Measurements from ENCODE around the gene MMP24.

MMP24 gene

DNA sequence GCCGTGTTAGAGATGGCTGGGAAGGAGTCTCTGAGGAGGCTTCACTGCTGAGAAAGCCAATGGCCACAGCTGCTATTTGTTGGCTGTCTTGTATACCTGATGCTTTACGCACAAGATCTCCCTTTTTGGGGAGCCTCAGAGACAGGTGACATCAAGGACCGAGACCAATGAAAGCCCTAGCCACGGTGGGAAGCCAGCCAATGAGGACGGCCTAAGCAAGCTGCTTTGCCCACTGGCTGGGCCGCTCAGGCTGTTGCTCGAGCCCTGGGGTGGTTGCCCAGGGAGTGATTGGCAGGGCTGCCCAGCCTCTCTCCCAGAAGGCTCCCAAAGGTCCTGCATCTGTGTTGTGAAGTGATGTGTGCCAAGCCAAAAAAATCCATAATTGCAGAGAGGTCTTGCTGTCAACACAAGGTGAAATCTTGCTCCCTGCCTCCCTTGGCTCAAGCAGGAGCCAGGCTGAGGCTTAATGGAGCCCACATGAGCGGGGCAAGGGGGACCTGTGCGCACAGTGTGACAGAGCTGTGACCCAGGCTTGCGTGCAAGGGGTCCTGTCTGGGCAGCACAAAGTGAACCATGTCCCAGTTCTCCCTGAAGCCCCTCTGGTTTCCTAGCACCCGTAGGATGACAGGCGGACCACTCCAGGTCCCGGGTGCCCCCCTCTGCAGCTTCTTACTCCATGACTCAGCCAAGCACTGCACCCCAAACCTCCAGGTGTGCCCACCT, 47.1 kb downstream of the MMP24 start:
- H3K4me1 ChIP-seq: peaks cover 7% of the 10 kb centered on the region; the same call in 1 of the 2 replicates
- H3K27me3 ChIP-seq (ENCODE audit: low read depth): no peaks in the 10 kb centered on the region
- no peaks in the 10 kb centered on the region for H3K9me3 ChIP-seq
- no peak for DNase-seq (ENCODE audit: low spot score in 2 of 2)
- in situ Hi-C loops (cut with MboI; ENCODE audit: low sequenced_read_pairs): no loop called here
- H3K4me3 ChIP-seq: no peak overlapping the region
- peaks cover 33% of the 10 kb centered on the region for H3K36me3 ChIP-seq (replicated peaks)

DNA sequence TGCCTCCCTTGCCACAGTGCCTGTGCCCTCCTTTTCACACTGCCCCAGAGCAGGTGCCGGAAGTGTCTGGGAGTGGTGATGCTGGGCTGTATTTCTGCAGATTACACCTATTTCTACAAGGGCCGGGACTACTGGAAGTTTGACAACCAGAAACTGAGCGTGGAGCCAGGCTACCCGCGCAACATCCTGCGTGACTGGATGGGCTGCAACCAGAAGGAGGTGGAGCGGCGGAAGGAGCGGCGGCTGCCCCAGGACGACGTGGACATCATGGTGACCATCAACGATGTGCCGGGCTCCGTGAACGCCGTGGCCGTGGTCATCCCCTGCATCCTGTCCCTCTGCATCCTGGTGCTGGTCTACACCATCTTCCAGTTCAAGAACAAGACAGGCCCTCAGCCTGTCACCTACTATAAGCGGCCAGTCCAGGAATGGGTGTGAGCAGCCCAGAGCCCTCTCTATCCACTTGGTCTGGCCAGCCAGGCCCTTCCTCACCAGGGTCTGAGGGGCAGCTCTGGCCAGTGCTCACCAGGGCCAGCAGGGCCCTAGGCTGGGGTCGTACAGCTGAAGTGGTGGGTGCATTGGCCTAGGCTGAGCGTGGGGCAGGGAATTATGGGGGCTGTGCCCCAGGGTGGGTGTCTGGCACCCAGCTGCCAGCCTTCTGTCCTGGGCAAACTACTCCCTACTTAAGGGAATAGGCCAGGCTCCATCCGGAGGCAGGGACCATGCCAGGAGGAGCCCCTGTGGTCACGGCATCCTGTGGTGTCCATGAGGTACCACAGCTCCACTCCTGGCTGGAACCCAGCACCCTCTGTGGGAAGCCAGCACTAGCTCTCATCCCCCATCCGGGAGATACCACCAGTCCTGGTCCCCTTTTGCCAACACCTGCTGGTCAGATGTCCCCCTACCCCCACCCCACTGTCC, 47.9 kb downstream of the MMP24 start:
- H3K27me3 ChIP-seq (ENCODE audit: low read depth): no peaks in the 10 kb centered on the region
- H3K36me3 ChIP-seq (replicated peaks): peaks cover 41% of the 10 kb centered on the region
- DNase-seq (ENCODE audit: low spot score in 2 of 2): no peak
- in situ Hi-C loops (cut with MboI; ENCODE audit: low sequenced_read_pairs): no loop called here
- H3K4me1 ChIP-seq: peaks cover 7% of the 10 kb centered on the region; the same call in 1 of the 2 replicates
- H3K9me3 ChIP-seq: no peaks in the 10 kb centered on the region
- no peak overlapping the region for H3K4me3 ChIP-seq

DNA sequence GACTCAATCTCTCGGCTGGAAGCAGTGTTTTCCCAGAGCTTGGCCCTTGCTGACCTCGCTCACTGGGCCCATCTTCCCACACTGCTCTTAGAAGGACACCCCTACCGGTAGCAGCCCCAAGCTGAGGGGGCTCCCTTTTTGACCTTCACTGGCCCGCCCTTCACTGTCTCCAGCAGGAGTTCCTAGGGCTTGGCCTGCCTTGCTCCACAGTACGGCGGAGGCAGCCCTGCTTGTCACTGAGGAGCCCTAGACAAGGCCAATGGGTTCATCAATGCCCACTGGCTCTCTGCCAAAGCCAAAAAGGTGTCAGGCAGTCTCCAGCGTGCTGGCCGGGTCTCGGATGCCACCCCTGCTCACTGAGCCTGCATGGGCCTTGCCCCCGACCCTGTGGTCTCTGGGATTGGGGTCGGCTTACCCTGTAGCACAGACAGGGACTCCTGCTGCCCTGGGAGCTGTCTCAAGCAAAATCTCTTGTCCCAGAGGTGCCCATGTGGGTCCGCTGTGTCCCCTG, 49.3 kb downstream of the MMP24 start:
- Histone ChIP-seq H3K36me3 (replicated peaks) (peaks cover 46% of the 10 kb centered on the region), H3K27me3 (ENCODE audit: low read depth) (no peaks in the 10 kb centered on the region), H3K4me1 (peaks cover 7% of the 10 kb centered on the region; the same call in 1 of the 2 replicates), H3K4me3 (no peak overlapping the region), H3K9me3 (no peaks in the 10 kb centered on the region)
- DNase-seq (ENCODE audit: low spot score in 2 of 2): no peak
- in situ Hi-C loops (cut with MboI; ENCODE audit: low sequenced_read_pairs): no loop called here

DNA sequence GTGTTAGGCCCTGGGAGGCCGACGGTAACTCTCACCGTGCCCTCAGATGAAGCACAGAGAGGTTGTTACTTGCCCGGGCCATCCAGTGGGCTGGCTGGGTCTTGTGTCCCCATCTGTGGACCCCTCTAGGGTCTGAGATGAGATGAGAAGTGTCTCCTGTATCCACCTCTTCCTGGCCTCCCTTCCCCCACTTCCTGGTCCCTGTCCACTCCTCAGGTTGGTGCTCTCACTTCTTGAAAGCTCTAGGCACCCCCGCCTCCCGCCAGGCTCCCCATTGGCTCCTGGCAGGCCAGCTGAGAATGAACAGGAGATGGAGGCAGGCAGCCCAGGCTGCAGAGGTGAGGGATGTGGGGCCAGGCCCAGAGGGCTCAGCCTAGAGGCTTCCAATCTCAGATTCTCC, 49.9 kb downstream of the MMP24 start:
- Histone ChIP-seq H3K36me3 (replicated peaks) (peaks cover 50% of the 10 kb centered on the region), H3K9me3 (no peaks in the 10 kb centered on the region), H3K4me3 (peak overlapping the region; percentile 71; the same call in 1 of the 2 replicates), H3K27me3 (ENCODE audit: low read depth) (no peaks in the 10 kb centered on the region), H3K4me1 (peaks cover 7% of the 10 kb centered on the region; the same call in 1 of the 2 replicates)
- in situ Hi-C loops (cut with MboI; ENCODE audit: low sequenced_read_pairs): no loop called here
- DNase-seq (ENCODE audit: low spot score in 2 of 2): no peak

- in situ Hi-C loops (cut with MboI; ENCODE audit: low sequenced_read_pairs): no loop called here
- Histone ChIP-seq H3K9me3 (no peaks in the 10 kb centered on the region), H3K36me3 (replicated peaks) (peaks cover 53% of the 10 kb centered on the region), H3K4me1 (peaks cover 7% of the 10 kb centered on the region; the same call in 1 of the 2 replicates), H3K27me3 (ENCODE audit: low read depth) (no peaks in the 10 kb centered on the region), H3K4me3 (peak overlapping the region; percentile 71)
- DNase-seq (ENCODE audit: low spot score in 2 of 2): no peak
These were observed 50.6 kb downstream of the MMP24 start for GRCh38 chr20:35277127-35277526.

- in situ Hi-C loops (cut with MboI; ENCODE audit: low sequenced_read_pairs): no loop called here
- Histone ChIP-seq H3K9me3 (no peaks in the 10 kb centered on the region), H3K4me1 (peaks cover 7% of the 10 kb centered on the region; the same call in 1 of the 2 replicates), H3K4me3 (peak within 1 kb of the TSS; percentile 71), H3K27me3 (ENCODE audit: low read depth) (no peaks in the 10 kb centered on the region), H3K36me3 (replicated peaks) (peaks cover 59% of the 10 kb centered on the region)
- peak; percentile 76 to 90 for DNase-seq (ENCODE audit: low spot score in 2 of 2)
These were observed 51.3 kb downstream of the MMP24 start, which contains the start of gene MMP24OS for GRCh38 chr20:35277531-35278395. Gene MMP24OS, minus strand, starts transcription at chr20:35278122. Its CDS starts 193 bp downstream, at chr20:35277929.

DNA sequence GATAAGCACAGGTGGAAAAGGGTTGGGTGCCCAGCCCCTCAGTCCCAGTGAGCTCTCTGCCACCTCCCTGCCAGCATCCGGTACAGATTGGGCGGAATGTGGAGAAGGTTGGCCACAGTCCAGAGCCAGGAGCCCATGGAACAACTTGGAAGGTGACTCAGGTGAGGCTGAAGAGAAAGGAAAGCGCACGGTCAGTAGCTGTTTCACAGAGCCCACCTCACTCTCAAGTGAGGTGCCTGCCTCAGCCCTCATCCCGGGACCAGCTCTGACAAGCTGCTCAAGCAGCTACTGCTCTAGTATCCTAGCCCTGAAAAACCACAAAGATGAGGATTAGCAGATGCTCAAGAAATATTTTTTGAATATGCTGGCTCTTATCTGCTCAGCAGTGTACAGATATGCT, 52.5 kb downstream of the MMP24 start:
- Histone ChIP-seq H3K27me3 (ENCODE audit: low read depth) (no peaks in the 10 kb centered on the region), H3K36me3 (replicated peaks) (peaks cover 67% of the 10 kb centered on the region), H3K9me3 (no peaks in the 10 kb centered on the region), H3K4me3 (no peak overlapping the region), H3K4me1 (peaks cover 12% of the 10 kb centered on the region)
- DNase-seq (ENCODE audit: low spot score in 2 of 2): no peak
- in situ Hi-C loops (cut with MboI; ENCODE audit: low sequenced_read_pairs): no loop called here

DNA sequence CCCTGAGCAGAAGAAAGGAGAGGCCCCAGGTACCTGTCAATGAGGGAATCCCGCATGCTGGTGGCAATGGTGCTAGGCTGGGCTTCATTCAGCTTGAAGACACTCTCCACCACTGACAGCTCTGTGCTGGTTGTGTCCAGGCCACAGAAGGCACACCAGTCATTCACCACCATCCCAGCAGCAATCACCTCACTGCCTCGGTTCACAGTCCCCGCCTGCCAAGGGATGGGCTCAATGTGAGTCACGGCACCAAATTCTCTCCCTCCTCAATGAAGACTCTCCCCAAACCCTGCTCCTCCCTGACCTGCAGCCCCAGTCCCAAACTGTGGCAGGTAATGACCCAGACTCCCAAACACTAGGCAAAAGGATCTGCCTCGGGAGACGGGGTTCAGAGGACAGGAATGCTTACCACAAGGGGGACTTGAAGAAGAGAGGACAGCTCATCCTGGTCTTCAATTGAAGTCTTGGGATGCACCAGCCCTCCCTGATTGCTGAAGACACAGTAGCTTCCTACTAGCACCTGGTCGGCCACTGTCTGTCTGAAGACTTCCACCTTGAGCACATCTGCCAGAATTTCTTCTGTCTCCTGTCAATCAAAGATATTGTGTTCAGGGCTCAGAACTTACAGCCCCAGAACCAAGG, 53.2 kb downstream of the MMP24 start:
- in situ Hi-C loops (cut with MboI; ENCODE audit: low sequenced_read_pairs): no loop called here
- peaks cover 12% of the 10 kb centered on the region for H3K4me1 ChIP-seq
- no peak overlapping the region for H3K4me3 ChIP-seq
- DNase-seq (ENCODE audit: low spot score in 2 of 2): no peak
- H3K27me3 ChIP-seq (ENCODE audit: low read depth): no peaks in the 10 kb centered on the region
- H3K36me3 ChIP-seq (replicated peaks): peaks cover 71% of the 10 kb centered on the region
- no peaks in the 10 kb centered on the region for H3K9me3 ChIP-seq

DNA sequence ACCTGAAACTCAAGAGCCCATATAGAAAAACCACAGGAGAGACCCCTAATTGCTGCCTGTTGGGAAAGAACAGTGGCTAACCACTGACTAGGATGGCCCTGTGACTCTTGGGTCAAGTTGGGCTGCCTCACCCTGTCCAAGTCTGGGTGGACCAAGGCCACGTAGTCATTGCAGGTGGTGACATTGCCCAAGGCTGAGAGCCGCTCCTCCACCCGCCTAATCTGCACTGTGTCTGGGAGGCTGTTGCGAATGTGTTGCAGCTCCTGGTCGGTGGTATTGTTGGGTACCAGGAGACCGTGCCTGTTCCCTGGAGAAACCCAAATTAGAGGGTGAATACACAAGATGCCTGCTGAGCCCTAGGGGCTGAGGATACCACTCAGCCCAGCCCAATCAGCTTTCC, 54.0 kb downstream of the MMP24 start:
- Histone ChIP-seq H3K4me3 (no peak overlapping the region), H3K27me3 (ENCODE audit: low read depth) (no peaks in the 10 kb centered on the region), H3K36me3 (replicated peaks) (peaks cover 70% of the 10 kb centered on the region), H3K4me1 (peaks cover 19% of the 10 kb centered on the region), H3K9me3 (no peaks in the 10 kb centered on the region)
- in situ Hi-C loops (cut with MboI; ENCODE audit: low sequenced_read_pairs): no loop called here
- no peak for DNase-seq (ENCODE audit: low spot score in 2 of 2)

DNA sequence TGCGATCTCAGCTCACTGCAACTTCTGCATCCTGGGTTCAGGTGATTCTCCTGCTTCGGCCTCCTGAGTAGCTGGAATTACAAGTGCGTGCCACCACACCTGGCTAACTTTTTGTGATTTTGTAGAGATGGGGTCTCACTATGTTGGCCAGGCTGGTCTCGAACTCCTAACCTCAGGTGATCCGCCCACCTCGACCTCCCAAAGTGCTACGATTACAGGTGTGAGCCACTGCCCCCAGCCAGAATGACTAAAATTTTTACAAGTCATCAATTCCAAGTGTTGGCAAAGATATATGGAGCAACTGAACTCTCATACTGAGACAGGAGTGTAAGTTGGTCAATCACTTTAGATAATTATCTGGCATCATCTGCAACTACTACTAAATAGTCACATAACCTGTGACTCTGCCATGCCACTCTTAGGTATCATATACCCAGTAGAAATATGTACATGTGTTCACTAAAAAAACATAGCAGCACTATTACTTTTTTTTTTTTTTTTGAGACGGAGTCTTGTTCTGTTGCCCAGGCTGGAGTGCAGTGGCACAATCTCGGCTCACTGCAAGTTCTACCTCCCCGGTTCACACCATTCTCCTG, 55.1 kb downstream of the MMP24 start:
- in situ Hi-C loops (cut with MboI; ENCODE audit: low sequenced_read_pairs): no loop called here
- Histone ChIP-seq H3K4me3 (no peak overlapping the region), H3K27me3 (ENCODE audit: low read depth) (no peaks in the 10 kb centered on the region), H3K9me3 (no peaks in the 10 kb centered on the region), H3K36me3 (replicated peaks) (peaks cover 59% of the 10 kb centered on the region), H3K4me1 (peaks cover 16% of the 10 kb centered on the region)
- DNase-seq (ENCODE audit: low spot score in 2 of 2): no peak

GRCh38 chr20:35283441-35284266, 57.2 kb downstream of the MMP24 start:
- in situ Hi-C loops (cut with MboI; ENCODE audit: low sequenced_read_pairs): no loop called here
- peaks cover 49% of the 10 kb centered on the region for H3K36me3 ChIP-seq (replicated peaks)

More at GRCh38 chr20:35283441-35284266, 57.2 kb downstream of the MMP24 start:
- Histone ChIP-seq H3K4me1 (peaks cover 12% of the 10 kb centered on the region), H3K4me3 (peak overlapping the region; percentile 81), H3K9me3 (no peaks in the 10 kb centered on the region), H3K27me3 (ENCODE audit: low read depth) (no peaks in the 10 kb centered on the region)
- DNase-seq (ENCODE audit: low spot score in 2 of 2): no peak
